Measurements from ENCODE around the gene AATF.
A peak's percentile ranks its signal among the peaks of the same experiment; 100 is the strongest.

The AATF gene

DNA sequence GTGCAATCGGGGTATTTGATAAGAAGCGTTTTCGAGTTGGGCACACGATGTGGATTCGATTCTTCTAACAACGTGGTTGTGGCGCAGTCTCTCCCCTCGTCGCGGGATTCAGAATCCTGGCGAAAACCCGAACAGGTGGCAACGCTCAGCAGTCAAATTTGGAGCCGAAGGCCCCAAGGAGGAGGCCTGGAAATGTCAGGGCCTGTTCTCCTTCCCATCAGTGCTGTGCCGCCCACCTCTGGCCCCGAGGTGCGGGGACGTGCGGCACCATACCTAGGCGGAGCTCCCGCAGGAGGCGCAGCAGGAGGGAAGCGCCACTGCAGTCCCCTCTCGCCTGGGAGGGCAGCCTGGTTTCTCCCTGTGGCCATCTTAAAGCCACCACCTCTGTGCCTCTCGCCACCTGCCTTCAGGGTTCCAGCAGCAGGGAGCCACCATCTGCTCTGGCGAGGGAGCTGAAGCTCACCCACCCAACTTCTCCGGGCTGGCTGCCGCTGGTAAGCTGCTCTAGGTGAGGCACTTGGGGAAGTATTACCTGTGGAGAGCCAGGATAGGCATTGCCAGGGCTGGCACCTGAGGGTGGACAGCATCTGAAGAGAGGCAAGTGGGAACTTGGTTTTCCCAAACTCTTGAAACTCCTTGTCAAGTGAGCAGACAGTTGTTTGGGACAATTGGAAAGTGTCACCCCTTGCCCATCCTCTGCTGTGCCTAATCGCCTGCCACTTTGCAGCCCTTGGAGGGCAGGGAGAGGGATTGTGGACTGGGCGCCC lies 2.6 kb upstream of the AATF start:
- Histone ChIP-seq H3K4me1 (ENCODE audit: control insufficient read depth in 1 of 2, insufficient read depth in 2 of 2, low read length in 2 of 2) (peaks cover 17 to 24% of the 10 kb centered on the region in 2 experiments), H3K36me3 (ENCODE audit: control insufficient read depth in 1 of 2, insufficient read depth in 2 of 2, low read length in 2 of 2) (no peaks in the 10 kb centered on the region), H3K4me3 (ENCODE audit: low read depth, low read length) (no peak overlapping the region)

DNA sequence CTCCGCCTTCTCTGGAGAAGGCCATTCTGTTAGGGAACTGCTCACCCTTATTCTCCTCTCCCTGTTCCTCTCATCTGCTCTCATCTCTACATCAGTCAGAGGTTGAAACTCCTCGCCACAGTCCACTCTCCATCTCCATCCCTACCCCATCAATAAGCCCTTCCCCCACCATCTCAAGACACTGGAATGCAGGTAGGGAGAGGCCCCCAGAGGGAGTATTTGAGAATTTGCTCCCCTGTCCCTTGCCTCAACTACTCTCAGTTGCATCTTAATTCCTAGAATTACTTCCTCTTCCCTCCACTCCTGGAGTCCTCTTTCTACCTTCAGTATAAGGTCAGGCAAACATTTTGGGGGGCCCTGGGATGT lies 2.0 kb upstream of the AATF start:
- no peak overlapping the region for H3K4me2 ChIP-seq (ENCODE audit: low read length)
- H2BK120ac ChIP-seq (ENCODE audit: insufficient read depth, low read length, poor library complexity) = no peak overlapping the region
- H4K8ac ChIP-seq (ENCODE audit: low read depth, low read length) = no peak overlapping the region
- no peak overlapping the region for H2BK5ac ChIP-seq (ENCODE audit: low read depth, low read length, poor library complexity)
- no CpG with 5 or more reads among the region's 2 CpGs for WGBS (ENCODE audit: extremely low coverage, insufficient coverage, insufficient read length)
- peaks cover 7% of the 10 kb centered on the region for H3K9me3 ChIP-seq (ENCODE audit: insufficient read depth, low read depth, low read length)
- H3K23ac ChIP-seq (ENCODE audit: low read length) = no peak overlapping the region
- H3K79me2 ChIP-seq (ENCODE audit: control insufficient read depth, insufficient read depth, low read length, poor library complexity) = peaks cover 5% of the 10 kb centered on the region
- H2BK12ac ChIP-seq (ENCODE audit: low read length) = no peak overlapping the region
- H4K91ac ChIP-seq (ENCODE audit: low read depth, low read length) = no peak overlapping the region
- DNase-seq = no peak
- H3K9ac ChIP-seq (ENCODE audit: low read length) = no peak overlapping the region
- H3K4me3 ChIP-seq (ENCODE audit: low read depth, low read length) = no peak overlapping the region
- peaks cover 9% of the 10 kb centered on the region for H3K79me1 ChIP-seq (ENCODE audit: low read length)
- H3K18ac ChIP-seq (ENCODE audit: low read length) = no peak overlapping the region
- no peak overlapping the region for H4K12ac ChIP-seq (ENCODE audit: low read depth, low read length)
- H3K14ac ChIP-seq (ENCODE audit: low read length) = no peak overlapping the region
- no peak overlapping the region for H2AFZ ChIP-seq (ENCODE audit: insufficient read depth, low read length, poor library complexity)
- H3K27ac ChIP-seq (ENCODE audit: low read depth, low read length) = no peak overlapping the region
- no peak overlapping the region for H3K4ac ChIP-seq (ENCODE audit: low read depth, low read length)
- no peaks in the 10 kb centered on the region for H3K36me3 ChIP-seq (ENCODE audit: control insufficient read depth in 1 of 2, insufficient read depth in 2 of 2, low read length in 2 of 2)
- H2AK5ac ChIP-seq (ENCODE audit: low read length) = no peak overlapping the region
- H3K4me1 ChIP-seq (ENCODE audit: control insufficient read depth in 1 of 2, insufficient read depth in 2 of 2, low read length in 2 of 2) = peaks cover 17 to 24% of the 10 kb centered on the region in 2 experiments
- H3K27me3 ChIP-seq (ENCODE audit: insufficient read depth, low read length) = peaks cover 48% of the 10 kb centered on the region

More for the DNA sequence above, 2.6 kb upstream of the AATF start:
- no peak overlapping the region for H4K8ac ChIP-seq (ENCODE audit: low read depth, low read length)
- H3K18ac ChIP-seq (ENCODE audit: low read length) = no peak overlapping the region
- no peak overlapping the region for H2BK5ac ChIP-seq (ENCODE audit: low read depth, low read length, poor library complexity)
- no peak overlapping the region for H3K4me2 ChIP-seq (ENCODE audit: low read length)
- H3K79me2 ChIP-seq (ENCODE audit: control insufficient read depth, insufficient read depth, low read length, poor library complexity) = peaks cover 5% of the 10 kb centered on the region
- H3K79me1 ChIP-seq (ENCODE audit: low read length) = peaks cover 9% of the 10 kb centered on the region
- H2AK5ac ChIP-seq (ENCODE audit: low read length) = no peak overlapping the region
- peaks cover 11% of the 10 kb centered on the region for H3K9me3 ChIP-seq (ENCODE audit: insufficient read depth, low read depth, low read length)
- WGBS (ENCODE audit: extremely low coverage, insufficient coverage, insufficient read length) = no CpG with 5 or more reads among the region's 30 CpGs
- no peak overlapping the region for H2BK12ac ChIP-seq (ENCODE audit: low read length)
- no peak overlapping the region for H4K91ac ChIP-seq (ENCODE audit: low read depth, low read length)
- no peak overlapping the region for H3K4ac ChIP-seq (ENCODE audit: low read depth, low read length)
- H2AFZ ChIP-seq (ENCODE audit: insufficient read depth, low read length, poor library complexity) = no peak overlapping the region
- H3K27ac ChIP-seq (ENCODE audit: low read depth, low read length) = no peak overlapping the region
- DNase-seq = no peak
- H3K14ac ChIP-seq (ENCODE audit: low read length) = no peak overlapping the region
- H3K27me3 ChIP-seq (ENCODE audit: insufficient read depth, low read length) = peaks cover 54% of the 10 kb centered on the region
- no peak overlapping the region for H3K9ac ChIP-seq (ENCODE audit: low read length)
- H3K23ac ChIP-seq (ENCODE audit: low read length) = no peak overlapping the region
- no peak overlapping the region for H4K12ac ChIP-seq (ENCODE audit: low read depth, low read length)
- no peak overlapping the region for H2BK120ac ChIP-seq (ENCODE audit: insufficient read depth, low read length, poor library complexity)

DNA sequence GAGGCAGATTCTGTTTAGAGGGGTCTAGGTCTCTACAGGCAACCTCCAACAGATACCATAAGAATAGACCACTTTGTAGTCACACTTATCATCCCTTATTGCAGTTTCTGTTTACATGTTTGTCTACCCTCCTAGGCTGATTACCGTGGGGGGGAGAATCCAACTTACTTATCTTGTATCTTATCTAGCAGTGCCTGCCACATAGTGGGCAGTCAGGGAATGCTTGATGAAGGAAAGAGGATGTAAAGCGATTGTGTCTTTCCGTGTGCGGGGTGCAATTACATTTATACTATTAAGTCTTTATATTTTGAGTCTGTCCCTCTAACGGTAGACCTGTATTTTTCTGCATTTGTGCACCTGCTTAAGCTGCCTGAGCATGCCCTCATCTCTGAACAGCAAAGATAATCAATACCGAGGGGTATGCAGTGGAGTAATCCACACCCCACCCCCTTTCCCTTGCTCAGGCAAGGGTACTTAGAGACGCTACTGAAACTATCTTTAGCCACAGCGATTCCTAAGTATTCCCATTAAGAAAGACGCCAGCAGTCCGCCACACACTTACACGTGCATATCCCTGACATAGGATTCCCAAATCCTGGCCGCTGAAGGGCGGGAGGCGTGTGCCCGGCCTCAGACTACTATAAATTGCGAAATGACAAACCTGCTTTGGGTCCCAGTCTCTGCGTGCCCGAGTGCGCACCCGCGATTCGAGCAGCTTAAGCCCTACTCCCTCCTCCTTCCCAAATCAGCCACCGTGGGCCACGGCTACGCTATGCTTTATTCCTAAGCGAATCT lies 635 bp upstream of the AATF start:
- Histone ChIP-seq H4K12ac (ENCODE audit: low read depth, low read length) (peak overlapping the region; percentile 13), H3K23ac (ENCODE audit: low read length) (no peak overlapping the region), H2AFZ (ENCODE audit: insufficient read depth, low read length, poor library complexity) (peak overlapping the region; percentile 87), H3K27ac (ENCODE audit: low read depth, low read length) (no peak overlapping the region), H3K18ac (ENCODE audit: low read length) (peak overlapping the region; percentile 34), H2BK5ac (ENCODE audit: low read depth, low read length, poor library complexity) (no peak overlapping the region), H3K14ac (ENCODE audit: low read length) (peak overlapping the region; percentile 28), H3K79me1 (ENCODE audit: low read length) (peaks cover 9% of the 10 kb centered on the region), H3K4me1 (ENCODE audit: control insufficient read depth in 1 of 2, insufficient read depth in 2 of 2, low read length in 2 of 2) (peaks cover 7 to 13% of the 10 kb centered on the region in 2 experiments), H2BK120ac (ENCODE audit: insufficient read depth, low read length, poor library complexity) (no peak overlapping the region), H3K79me2 (ENCODE audit: control insufficient read depth, insufficient read depth, low read length, poor library complexity) (peaks cover 5% of the 10 kb centered on the region), H2AK5ac (ENCODE audit: low read length) (no peak overlapping the region), H4K91ac (ENCODE audit: low read depth, low read length) (peak overlapping the region; percentile 38), H2BK12ac (ENCODE audit: low read length) (no peak overlapping the region), H3K9me3 (ENCODE audit: insufficient read depth, low read depth, low read length) (peaks cover 3% of the 10 kb centered on the region), H4K8ac (ENCODE audit: low read depth, low read length) (peak overlapping the region; percentile 88), H3K4ac (ENCODE audit: low read depth, low read length) (no peak overlapping the region), H3K9ac (ENCODE audit: low read length) (no peak overlapping the region), H3K4me3 (ENCODE audit: low read depth, low read length) (peak overlapping the region; percentile 75), H3K4me2 (ENCODE audit: low read length) (peak overlapping the region; percentile 91), H3K36me3 (ENCODE audit: control insufficient read depth in 1 of 2, insufficient read depth in 2 of 2, low read length in 2 of 2) (peaks cover 3 to 5% of the 10 kb centered on the region in 2 experiments), H3K27me3 (ENCODE audit: insufficient read depth, low read length) (peaks cover 34% of the 10 kb centered on the region)
- WGBS (ENCODE audit: extremely low coverage, insufficient coverage, insufficient read length) = no CpG with 5 or more reads among the region's 26 CpGs
- DNase-seq = no peak

DNA sequence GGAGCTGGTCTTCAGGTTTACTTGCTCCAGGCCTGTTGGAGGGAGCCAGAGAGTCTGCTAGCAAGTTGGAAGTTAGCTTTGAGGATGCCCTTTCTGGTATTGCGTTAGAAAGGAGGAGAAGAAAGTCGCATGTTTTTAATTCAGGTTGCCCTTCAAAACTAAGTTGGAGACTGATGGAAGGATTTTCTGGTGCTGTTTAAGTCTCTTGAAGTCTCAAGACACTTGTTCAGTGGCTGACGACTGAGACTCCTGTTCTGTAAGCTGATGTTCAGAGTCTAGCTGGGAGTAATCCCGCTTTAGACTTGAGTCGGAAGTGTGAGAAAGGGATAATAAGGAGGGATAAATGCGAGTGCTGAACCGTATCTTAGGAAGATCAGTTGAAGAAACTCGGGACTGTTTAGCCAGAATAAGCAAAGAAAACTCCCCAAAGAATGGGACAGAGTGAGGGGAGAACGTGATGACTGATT lies 740 bp downstream of the AATF start:
- Histone ChIP-seq H4K12ac (ENCODE audit: low read depth, low read length) (peak overlapping the region; percentile 37), H3K23ac (ENCODE audit: low read length) (no peak overlapping the region), H3K4me3 (ENCODE audit: low read depth, low read length) (peak overlapping the region; percentile 82), H3K79me1 (ENCODE audit: low read length) (peaks cover 9% of the 10 kb centered on the region), H3K27me3 (ENCODE audit: insufficient read depth, low read length) (peaks cover 28% of the 10 kb centered on the region), H3K4me1 (ENCODE audit: control insufficient read depth in 1 of 2, insufficient read depth in 2 of 2, low read length in 2 of 2) (peaks cover 4 to 13% of the 10 kb centered on the region in 2 experiments), H3K18ac (ENCODE audit: low read length) (peak overlapping the region; percentile 38), H4K91ac (ENCODE audit: low read depth, low read length) (peak overlapping the region; percentile 68), H2BK120ac (ENCODE audit: insufficient read depth, low read length, poor library complexity) (peak overlapping the region; percentile 24), H3K79me2 (ENCODE audit: control insufficient read depth, insufficient read depth, low read length, poor library complexity) (peaks cover 5% of the 10 kb centered on the region), H3K27ac (ENCODE audit: low read depth, low read length) (peak overlapping the region; percentile 73), H3K9me3 (ENCODE audit: insufficient read depth, low read depth, low read length) (peaks cover 3% of the 10 kb centered on the region), H4K8ac (ENCODE audit: low read depth, low read length) (peak overlapping the region; percentile 86), H3K4ac (ENCODE audit: low read depth, low read length) (no peak overlapping the region), H3K4me2 (ENCODE audit: low read length) (peak overlapping the region; percentile 53), H2BK5ac (ENCODE audit: low read depth, low read length, poor library complexity) (peak overlapping the region; percentile 28), H2BK12ac (ENCODE audit: low read length) (no peak overlapping the region), H2AK5ac (ENCODE audit: low read length) (no peak overlapping the region), H3K9ac (ENCODE audit: low read length) (peak overlapping the region; percentile 1), H3K14ac (ENCODE audit: low read length) (peak overlapping the region; percentile 83), H2AFZ (ENCODE audit: insufficient read depth, low read length, poor library complexity) (peak overlapping the region; percentile 80), H3K36me3 (ENCODE audit: control insufficient read depth in 1 of 2, insufficient read depth in 2 of 2, low read length in 2 of 2) (peaks cover 7 to 15% of the 10 kb centered on the region in 2 experiments)
- peak in 1 of 2 donors; percentile 38 for DNase-seq
- WGBS (ENCODE audit: extremely low coverage, insufficient coverage, insufficient read length) = no CpG with 5 or more reads among the region's 9 CpGs

Data from trophoblast cell (in vitro differentiated cells and primary cell).